RWPE2 (cell line): Measurements from ENCODE around the gene CNOT4.

ENCODE experiments used
- ATAC-seq: fragments of 200-7000 bp; cut with Tn5 transposase; 3 replicates; pipeline ENCODE4 v1.9.1; 2021; ENCODE audit warnings: low read depth
- DNase-seq: peaks from one replicate; pipeline ENCODE4 v3.0.0-alpha.2; 2020; ENCODE audit warnings: low spot score
- H3K27ac ChIP-seq: fragments of 450-650 bp; 2 replicates; pipeline ENCODE4 v1.5.1; 2017; ENCODE audit warnings: mild to moderate bottlenecking; ENCODE audit not compliant: poor library complexity, severe bottlenecking
- H3K27me3 ChIP-seq: fragments of 250-450 bp; sonication (Bioruptor Pico); 2 replicates; pipeline ENCODE4 v1.5.1; 2021; ENCODE audit warnings: mild to moderate bottlenecking, moderate library complexity; ENCODE audit not compliant: insufficient read depth, poor library complexity, severe bottlenecking
- H3K36me3 ChIP-seq: fragments of 250-450 bp; sonication (Bioruptor Pico); 2 replicates; pipeline ENCODE4 v1.5.1; 2020; ENCODE audit warnings: low read depth, mild to moderate bottlenecking, moderate library complexity
- H3K4me1 ChIP-seq: fragments of 250-450 bp; sonication (Bioruptor Pico); 2 replicates; pipeline ENCODE4 v1.5.1; 2021; ENCODE audit warnings: mild to moderate bottlenecking, moderate library complexity; ENCODE audit not compliant: insufficient read depth, poor library complexity, severe bottlenecking
- H3K4me3 ChIP-seq: fragments of 250-450 bp; sonication (Bioruptor Pico); 2 replicates; pipeline ENCODE4 v1.5.1; 2021; ENCODE audit warnings: mild to moderate bottlenecking, moderate library complexity; ENCODE audit not compliant: severe bottlenecking
- H3K9me3 ChIP-seq: fragments of 250-450 bp; sonication (Bioruptor Pico); 2 replicates; pipeline ENCODE4 v1.5.1; 2021; ENCODE audit warnings: mild to moderate bottlenecking, moderate library complexity; ENCODE audit not compliant: severe bottlenecking
- TF ChIP-seq, protein P1 (sequence below): fragments of 450-650 bp; IDR thresholded peaks from one replicate; pipeline ENCODE4 v1.5.1; 2017; ENCODE audit warnings: mild to moderate bottlenecking, moderate library complexity; ENCODE audit not compliant: poor library complexity, severe bottlenecking

Gene CNOT4

DNA sequence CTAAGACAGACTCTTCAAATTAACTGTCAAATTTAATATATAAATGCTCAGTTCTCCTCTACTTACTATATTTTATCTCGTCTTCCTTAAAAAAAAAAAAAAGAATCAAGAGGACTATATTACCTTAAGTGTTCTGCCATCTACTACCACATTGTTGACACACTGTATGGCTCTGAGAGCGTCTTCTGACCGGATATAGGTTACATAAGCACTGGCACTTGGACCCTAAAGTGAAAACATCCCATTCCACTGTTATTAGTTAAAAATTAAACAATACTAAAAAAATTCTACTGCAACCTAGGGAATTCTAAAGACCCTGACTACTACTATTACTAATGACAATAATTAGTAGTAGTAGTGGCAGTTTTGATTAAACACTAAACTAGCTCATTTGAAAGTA lies 95.7 kb downstream of the CNOT4 start:
- H3K27ac ChIP-seq, result no peak overlapping the region
- TF ChIP-seq, protein P1, sequence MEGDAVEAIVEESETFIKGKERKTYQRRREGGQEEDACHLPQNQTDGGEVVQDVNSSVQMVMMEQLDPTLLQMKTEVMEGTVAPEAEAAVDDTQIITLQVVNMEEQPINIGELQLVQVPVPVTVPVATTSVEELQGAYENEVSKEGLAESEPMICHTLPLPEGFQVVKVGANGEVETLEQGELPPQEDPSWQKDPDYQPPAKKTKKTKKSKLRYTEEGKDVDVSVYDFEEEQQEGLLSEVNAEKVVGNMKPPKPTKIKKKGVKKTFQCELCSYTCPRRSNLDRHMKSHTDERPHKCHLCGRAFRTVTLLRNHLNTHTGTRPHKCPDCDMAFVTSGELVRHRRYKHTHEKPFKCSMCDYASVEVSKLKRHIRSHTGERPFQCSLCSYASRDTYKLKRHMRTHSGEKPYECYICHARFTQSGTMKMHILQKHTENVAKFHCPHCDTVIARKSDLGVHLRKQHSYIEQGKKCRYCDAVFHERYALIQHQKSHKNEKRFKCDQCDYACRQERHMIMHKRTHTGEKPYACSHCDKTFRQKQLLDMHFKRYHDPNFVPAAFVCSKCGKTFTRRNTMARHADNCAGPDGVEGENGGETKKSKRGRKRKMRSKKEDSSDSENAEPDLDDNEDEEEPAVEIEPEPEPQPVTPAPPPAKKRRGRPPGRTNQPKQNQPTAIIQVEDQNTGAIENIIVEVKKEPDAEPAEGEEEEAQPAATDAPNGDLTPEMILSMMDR, result no peak
- H3K36me3 ChIP-seq, result peaks cover 17% of the 10 kb centered on the region
- no peak for ATAC-seq
- H3K27me3 ChIP-seq, result no peaks in the 10 kb centered on the region
- DNase-seq, result no peak
- peaks cover 3% of the 10 kb centered on the region for H3K9me3 ChIP-seq
- no peak overlapping the region for H3K4me3 ChIP-seq
- H3K4me1 ChIP-seq, result peaks cover 6% of the 10 kb centered on the region

DNA sequence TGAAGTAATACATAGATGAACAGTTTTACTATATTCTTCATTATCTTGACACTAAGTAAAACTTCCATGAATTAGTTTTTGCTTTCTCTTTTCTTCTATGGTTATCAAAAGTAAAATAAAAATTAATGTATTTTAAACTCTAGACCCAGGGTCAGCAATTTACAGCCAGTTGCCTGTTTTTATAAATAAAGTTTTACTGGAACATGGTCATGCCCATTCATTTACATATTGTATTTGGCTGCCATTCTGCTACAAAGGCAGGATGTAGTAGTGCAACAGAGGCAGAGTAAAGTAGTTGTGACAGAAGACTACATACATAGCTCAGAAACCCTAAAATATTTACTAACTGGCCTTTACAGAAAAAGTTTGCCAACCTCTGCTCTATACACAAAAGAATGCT lies 98.8 kb downstream of the CNOT4 start:
- Histone ChIP-seq H3K27me3 (no peaks in the 10 kb centered on the region), H3K4me1 (peaks cover 6% of the 10 kb centered on the region), H3K9me3 (peaks cover 3% of the 10 kb centered on the region), H3K36me3 (peaks cover 17% of the 10 kb centered on the region; the same call in 1 of the 2 replicates), H3K4me3 (no peak overlapping the region), H3K27ac (no peak overlapping the region)
- ATAC-seq, result no peak
- TF ChIP-seq, protein P1, result no peak
- no peak for DNase-seq

DNA sequence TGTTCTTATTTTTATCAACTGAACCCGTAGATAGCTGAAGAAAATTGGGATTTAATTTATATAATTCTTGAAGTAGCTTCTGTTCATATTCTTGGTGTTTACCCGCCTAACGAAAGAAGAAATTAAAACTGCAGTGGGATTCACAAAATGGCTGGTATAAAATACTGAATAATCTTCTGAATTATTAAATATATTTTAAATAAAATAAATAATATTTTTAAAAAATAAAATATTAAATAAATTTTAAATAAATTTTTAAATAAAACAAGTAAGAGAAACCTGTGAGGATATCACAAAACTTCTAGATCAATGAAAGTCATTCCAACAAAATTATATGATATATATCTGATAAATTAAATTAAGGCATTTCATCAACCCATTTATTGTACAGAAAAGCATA lies 99.4 kb downstream of the CNOT4 start:
- Histone ChIP-seq H3K27ac (no peak overlapping the region), H3K4me1 (peaks cover 6% of the 10 kb centered on the region), H3K36me3 (peaks cover 17% of the 10 kb centered on the region; the same call in 1 of the 2 replicates), H3K4me3 (no peak overlapping the region), H3K27me3 (no peaks in the 10 kb centered on the region), H3K9me3 (peaks cover 3% of the 10 kb centered on the region)
- ATAC-seq, result no peak
- TF ChIP-seq, protein P1, result no peak
- DNase-seq, result no peak

DNA sequence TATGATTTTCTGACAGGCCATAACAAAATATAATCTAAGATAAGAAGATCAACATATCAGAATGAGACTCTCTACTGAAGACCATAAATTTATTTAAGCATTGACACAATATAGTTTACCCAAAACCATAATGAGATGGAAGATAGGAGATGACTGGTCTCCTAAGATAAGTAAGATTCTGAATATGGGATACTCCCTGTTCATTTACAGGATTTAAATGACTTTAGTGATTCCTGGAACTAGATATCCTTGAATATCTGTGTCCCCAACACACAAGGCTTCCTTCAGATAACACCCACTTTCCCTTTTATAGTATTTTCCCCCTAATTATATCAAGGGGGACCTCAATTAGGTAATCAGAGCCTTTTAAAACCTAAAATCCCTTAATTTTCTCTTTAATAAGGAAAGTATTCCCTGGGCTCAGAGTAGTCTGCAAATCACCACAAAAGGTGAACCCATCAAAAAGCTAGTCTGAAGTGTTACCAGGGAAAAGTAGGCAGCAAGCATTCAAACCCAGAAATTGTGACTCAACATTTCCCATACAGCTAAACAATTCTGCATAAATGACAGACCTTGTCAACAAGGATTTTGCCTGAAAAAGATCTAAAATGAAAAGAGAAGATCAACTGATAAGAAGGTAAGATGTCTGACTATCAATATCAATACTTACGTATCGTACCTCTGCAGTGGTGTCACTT lies 99.9 kb downstream of the CNOT4 start:
- DNase-seq, result no peak
- peaks cover 6% of the 10 kb centered on the region for H3K4me1 ChIP-seq
- TF ChIP-seq, protein P1, result no peak
- H3K9me3 ChIP-seq, result peaks cover 3% of the 10 kb centered on the region
- no peak overlapping the region for H3K4me3 ChIP-seq
- peaks cover 17% of the 10 kb centered on the region; the same call in 1 of the 2 replicates for H3K36me3 ChIP-seq
- no peaks in the 10 kb centered on the region for H3K27me3 ChIP-seq
- no peak overlapping the region for H3K27ac ChIP-seq
- no peak for ATAC-seq

DNA sequence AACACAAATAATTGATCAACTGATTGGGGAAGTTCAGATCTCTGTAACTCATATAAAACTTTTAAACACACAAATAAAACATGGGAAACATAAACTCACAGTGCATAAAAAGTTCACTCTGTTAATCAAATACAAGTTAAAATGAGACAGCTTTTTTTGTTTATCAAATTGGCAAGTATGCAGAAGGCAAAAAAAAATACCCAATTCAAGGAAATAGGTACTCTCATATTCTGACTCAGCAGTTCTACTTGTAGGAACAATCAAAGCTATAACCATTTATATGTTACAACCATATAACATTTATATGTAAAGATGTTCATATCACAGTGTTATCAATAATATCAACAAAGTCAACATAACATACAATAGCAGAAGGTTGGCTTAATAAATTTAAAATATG lies 102.0 kb downstream of the CNOT4 start:
- ATAC-seq (no peak), DNase-seq (no peak)
- H3K36me3 ChIP-seq, result peaks cover 13% of the 10 kb centered on the region; the same call in 1 of the 2 replicates
- H3K27ac ChIP-seq, result no peak overlapping the region
- TF ChIP-seq, protein P1, result no peak
- H3K9me3 ChIP-seq, result peaks cover 3% of the 10 kb centered on the region
- peaks cover 4% of the 10 kb centered on the region for H3K4me1 ChIP-seq
- H3K4me3 ChIP-seq, result no peak overlapping the region
- H3K27me3 ChIP-seq, result no peaks in the 10 kb centered on the region
